NCI-H2171 treated with DMSO at 0.1 percent for 48 hours (cell line): Measurements from ENCODE around the gene SREBF2.

Experiments
- DNase-seq: peaks from one replicate; lab custom pipeline; 2025; lab: John Stamatoyannopoulos, UW

The SREBF2 gene

DNA sequence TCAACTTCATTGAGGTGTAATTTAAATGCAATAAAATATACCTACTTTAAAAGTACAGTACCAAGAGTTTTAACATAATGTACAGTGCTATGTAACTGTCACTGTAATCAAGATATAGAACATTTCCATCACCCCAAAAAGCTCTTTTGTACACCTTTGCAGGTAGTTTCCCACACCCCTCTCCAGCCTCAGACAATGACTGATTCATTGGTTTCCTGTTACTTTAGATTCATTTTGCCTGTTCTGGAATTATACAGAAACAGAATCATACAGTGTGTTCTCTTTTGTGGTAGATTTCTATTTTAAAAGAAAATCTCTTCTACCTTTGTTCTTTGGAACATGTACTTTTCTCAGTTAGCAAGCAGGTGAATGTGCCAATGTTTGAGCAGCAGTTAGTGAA, 43.8 kb downstream of the SREBF2 start:
- no peak for DNase-seq

DNA sequence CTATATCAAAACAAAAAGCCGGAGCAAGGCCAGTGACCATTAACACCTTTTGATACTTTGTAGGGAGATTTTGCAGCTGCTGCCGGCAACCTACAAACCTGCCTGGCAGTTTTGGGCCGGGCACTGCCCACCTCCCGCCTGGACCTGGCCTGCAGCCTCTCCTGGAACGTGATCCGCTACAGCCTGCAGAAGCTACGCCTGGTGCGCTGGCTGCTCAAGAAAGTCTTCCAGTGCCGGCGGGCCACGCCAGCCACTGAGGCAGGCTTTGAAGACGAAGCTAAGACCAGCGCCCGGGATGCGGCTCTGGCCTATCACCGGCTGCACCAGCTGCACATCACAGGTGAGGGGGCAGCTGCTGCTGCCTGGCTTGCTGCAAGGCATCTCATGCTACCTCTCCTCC, 47.7 kb downstream of the SREBF2 start:
- DNase-seq: no peak

DNA sequence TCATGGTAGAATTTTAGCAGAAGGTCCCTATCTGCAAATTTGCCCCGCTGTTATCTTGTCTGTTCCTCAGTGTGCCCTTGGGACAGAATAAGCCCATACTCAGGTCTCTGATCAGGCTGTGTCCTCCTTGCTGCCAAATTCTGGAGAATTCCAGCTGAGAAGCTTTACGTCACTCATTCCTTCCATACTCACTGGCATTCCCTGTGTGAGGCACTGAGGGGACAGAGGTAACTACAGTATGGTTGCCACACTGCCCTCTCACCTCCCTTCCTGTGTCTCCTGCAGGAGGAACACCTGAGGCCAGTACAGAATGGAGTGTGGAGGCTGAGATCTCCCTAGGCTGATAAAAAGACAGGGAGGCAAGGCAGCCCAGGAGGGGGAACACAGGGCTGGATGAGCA, 50.5 kb downstream of the SREBF2 start:
- DNase-seq: no peak

- DNase-seq: no peak
These were observed 52.2 kb downstream of the SREBF2 start for GRCh38 chr22:41885116-41885515.

- DNase-seq: no peak
These were observed 52.6 kb downstream of the SREBF2 start for GRCh38 chr22:41885516-41885915.

DNA sequence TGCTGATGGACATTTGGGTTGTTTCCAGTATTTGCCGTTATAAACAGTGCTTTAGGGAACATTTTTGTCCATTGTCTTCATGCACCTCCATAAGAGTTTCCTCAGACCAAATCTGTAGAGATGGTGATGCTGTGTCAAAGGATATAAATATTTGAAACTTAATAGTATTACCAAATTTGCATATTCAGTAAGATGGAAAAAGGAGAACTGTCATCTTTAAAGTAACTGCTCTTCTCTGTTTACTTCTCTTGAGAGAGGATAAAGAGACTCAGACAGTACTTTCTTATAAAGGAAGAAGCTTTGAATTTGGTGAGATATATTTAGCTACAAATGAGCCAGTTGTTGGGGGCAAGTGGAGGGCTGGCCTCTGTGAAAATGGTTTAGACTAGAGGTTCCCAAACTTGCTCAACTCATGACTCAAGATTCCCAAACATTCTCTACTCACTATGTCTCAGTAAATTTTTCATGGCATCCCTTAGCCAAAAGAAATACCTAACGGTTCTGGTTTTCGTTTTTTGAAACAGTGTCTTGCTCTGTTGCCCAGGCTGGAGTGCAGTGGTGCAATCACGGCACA, 55.8 kb downstream of the SREBF2 start:
- DNase-seq: no peak

DNA sequence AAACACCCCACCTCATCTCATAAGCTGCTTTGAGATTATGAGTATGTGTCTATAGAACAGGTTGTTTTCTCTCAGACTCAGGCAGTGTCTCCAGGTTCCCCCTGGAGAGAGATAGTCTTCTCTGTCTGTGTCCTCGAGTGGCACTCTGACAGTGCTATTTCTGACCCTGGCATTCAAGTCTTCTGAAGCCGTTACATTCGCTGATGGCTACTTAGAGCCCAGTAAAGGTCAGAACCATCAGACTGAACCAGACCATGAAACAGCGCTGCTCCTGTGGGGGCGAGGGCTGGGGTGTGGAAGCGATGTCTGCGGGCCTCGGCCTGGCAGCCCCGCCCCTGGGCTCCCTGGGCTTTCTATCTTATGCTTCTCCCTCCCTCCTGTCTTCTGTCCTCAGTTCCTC, 58.5 kb downstream of the SREBF2 start:
- DNase-seq: no peak

- no peak for DNase-seq
These were observed 59.8 kb downstream of the SREBF2 start for GRCh38 chr22:41892721-41893120.

DNA sequence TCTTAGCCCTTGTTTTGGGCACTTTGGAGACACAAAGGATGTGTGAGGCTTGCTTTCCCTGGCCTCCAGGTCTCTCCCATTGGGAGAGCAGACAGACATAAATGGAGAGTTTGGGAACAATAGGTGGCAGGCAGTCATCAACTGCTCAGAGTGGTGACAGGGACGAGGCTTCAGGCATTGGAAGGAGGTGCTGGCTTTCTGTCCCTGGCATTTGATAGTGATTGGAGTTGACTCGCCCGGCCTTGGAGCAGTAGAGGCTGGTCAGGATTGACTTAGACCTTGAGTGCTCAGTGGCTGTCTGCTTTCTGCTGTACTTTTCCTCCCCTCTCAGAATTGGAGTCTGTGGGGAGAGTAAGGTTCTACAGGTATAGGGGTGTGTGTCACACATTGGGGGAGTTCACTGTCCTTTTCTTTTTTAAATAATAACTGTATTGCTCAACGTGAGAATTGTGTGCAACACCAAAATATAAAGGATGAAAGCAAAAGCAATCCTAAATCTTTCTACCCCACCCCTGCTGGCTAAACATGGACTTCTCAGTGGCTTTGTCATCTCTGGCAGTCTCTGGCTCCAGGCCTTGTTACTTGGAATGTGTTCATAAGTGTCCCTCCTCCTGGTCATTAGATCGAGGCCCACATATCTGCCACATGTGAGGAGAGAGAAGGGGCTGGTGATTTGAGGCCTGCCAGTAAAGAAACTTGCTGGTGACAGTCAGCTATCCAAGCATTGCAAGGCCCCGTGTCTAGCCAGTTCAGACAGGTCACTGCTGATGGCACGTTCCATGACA, 60.9 kb downstream of the SREBF2 start:
- DNase-seq: no peak

DNA sequence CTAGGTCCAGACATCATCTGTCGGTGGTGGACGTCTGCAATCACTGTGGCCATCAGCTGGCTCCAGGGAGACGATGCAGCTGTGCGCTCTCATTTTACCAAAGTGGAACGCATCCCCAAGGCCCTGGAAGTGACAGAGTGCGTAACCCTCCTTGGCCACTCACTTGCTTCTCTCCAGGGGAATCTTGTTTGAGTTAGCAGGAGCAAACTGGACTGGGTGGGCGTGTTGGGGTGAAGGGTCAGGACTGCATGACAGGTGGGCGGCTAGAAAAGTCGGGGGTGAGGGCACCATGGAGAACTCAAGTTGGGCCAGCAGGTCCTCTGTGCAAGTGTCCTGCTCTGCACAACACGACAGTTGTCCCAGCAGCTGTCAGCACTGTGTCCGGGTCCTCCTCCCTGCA, 65.7 kb downstream of the SREBF2 start:
- DNase-seq: no peak

DNA sequence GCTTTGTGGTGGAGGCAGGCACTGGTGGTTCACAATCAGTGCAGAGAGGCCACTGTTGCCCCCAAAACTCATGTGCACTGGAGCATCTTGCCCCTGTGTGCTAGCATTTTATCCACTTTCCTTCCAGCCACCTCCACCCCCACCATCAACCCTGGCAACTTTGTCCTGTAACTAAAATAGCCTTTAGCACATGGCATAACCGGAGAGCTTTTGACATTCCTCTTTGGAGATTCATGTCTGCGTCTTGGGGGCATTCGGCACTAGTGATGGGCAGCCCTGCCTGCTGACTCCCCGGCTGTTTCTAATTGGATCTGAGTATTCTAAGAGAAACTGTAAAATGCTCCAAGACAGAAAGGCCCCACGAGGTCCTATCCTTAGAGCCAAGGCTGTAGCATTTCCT, 66.2 kb downstream of the SREBF2 start:
- DNase-seq: no peak

DNA sequence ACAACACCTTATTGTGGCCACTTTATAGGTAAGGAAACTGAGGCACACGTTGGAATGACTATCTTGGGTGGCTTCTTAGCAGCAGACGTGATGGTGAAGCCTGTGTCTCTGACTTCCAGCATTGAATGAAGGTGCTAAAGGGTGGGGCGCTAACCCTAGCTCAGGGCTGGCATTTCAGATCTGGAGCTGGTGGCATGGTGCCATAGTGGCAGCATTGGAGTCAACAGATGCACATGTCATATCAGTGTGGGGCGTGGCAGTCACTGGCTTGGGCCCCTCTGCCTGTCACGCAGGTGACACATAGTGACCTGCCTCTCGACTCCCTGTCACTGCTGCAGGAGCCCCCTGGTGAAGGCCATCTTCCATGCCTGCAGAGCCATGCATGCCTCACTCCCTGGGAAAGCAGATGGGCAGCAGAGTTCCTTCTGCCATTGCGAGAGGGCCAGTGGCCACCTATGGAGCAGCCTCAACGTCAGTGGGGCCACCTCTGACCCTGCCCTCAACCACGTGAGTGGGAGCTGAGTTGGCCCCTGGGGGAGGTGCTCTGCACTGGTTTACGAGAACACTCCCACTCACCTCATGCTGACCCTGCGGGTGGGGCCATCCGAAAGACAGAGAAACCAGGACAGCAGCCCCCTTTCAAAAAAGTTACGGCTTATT, 67.2 kb downstream of the SREBF2 start:
- no peak for DNase-seq

GRCh38 chr22:41900652-41901312, 67.9 kb downstream of the SREBF2 start:
- DNase-seq: no peak

DNA sequence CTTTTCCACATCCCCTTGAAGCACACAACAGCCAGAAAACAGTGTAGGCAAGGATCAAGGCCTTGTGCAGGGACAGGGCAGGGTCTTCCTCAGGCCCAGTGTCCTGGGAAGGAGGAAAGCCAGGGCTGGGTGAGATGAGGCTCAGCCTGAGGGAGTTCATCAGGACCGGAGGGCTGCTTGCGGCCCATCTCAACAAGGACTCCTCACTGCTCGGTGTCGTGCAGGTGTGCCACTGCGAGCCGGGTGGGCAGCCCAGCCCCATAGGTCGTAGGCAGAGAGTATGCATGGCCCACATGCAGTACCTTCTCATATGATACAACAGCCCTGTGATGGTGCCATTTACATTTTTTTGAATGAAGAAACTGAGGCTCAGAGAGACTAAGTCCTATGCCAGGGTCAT, 69.1 kb downstream of the SREBF2 start:
- DNase-seq: no peak

GRCh38 chr22:41902932-41903421, 70.1 kb downstream of the SREBF2 start:
- no peak for DNase-seq

DNA sequence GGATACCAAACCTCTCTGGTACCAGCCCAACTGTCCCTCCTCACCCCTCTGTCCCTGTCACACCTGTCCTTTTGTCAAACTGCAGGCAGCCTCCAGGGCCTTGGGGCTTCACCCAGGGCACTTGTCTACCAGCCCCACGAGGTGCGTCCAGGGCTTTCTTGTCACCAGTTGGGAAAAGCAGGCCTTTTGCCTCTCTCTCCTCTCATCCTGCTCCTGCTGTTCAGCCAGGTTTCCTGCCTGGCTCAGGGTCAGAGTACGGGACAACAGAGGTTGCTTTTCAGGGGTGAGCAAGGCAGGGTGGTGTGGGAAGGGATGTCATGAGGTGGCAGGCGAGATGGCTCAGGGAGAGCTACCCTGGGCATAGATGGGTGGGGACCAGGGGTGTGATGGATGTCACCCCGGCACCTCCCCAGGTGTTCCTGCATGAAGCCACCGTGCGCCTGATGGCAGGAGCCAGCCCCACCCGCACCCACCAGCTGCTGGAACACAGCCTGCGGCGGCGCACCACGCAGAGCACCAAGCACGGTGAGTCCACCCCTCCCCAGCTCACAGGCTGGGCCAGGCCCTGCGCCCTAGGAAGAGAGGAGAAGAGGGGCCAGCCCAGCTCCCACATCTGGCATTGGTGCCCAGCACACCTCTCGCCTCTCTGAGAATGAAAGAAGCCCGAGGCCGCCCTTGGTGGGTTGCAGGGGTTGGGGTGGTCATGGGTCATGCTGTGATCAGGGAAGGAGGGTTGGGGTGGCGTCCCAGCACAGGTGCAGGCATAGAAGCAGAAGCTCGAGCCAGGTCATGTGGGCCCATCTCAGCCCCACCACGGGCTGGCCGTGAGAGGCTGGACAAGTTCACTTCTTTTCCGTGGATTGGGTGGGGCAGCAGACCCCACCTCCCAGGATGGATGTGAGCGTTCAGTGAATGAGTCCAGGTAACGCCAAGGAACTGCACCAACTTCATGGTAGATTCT, 71.8 kb downstream of the SREBF2 start:
- no peak for DNase-seq

DNA sequence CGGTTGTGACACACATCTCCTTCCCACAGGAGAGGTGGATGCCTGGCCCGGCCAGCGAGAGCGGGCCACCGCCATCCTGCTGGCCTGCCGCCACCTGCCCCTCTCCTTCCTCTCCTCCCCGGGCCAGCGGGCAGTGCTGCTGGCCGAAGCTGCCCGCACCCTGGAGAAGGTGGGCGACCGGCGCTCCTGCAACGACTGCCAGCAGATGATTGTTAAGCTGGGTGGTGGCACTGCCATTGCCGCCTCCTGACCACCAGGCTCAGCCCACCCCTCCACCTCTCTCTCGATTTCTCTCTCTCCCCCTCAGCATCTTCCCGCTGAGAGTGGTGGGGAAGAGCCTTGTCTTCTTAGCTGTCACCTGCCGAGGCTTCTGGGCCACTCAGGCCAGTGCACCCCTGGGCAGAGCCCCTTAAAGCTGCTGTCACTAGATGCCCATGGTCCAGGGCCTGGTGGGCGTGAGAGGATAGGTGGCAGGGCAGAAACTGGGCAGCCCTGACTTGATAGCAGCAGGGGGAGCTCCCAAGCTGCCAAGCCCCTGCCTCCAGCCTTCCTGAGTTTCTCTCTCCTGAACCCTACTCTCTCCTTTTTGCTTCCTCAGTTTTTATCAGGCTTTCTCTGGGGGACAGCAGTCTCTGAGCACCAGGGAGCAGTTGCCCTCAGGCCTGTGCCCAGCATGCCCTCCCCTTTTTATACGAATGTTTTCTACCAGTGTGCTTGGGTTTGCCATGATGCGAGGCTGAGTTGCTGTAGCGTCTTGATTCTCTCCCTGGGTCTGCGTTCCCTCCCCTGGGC, 72.7 kb downstream of the SREBF2 start:
- DNase-seq: no peak

DNA sequence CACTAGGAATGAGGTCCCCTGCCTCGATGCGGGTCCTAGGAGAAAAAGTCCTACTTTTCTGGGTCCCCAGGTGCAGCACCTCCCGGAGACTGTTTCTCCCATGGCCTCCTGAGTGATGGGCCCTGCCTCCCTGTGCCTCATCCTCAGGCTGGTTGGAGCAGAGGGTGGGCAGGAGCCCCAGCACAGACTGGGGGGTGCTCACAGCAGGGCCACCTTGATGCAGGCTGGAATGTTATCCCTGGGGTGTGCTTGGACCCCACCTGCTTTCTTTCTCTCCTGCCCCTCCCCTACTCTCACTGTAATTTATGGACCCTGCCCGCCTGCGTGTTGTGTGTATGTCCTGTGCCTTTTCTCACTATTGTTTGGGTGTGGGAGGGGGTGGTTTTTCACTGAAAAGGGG, 73.9 kb downstream of the SREBF2 start:
- DNase-seq: no peak

- DNase-seq: no peak
These were observed 74.8 kb downstream of the SREBF2 start for GRCh38 chr22:41907436-41908401.
